ENCODE measurements around the gene C11orf54. TPM values are rescaled to one million over a fixed set of nuclear protein-coding genes. Genes with fewer than 3 reads are reported as not detected.
"Not testable (repeated sequence)": the region's sequence is repeated elsewhere in the genome, so short reads cannot be mapped to it uniquely, and the experiment has no call there.

C11orf54 gene
- total RNA-seq, 1 donor from 2014 or later, result 27.5 TPM

GRCh38 chr11:93773601-93774200 is 32.2 kb downstream of the C11orf54 start:
- no peak for DNase-seq (ENCODE audit: low read depth, low spot score)
- TF ChIP-seq, protein P1, sequence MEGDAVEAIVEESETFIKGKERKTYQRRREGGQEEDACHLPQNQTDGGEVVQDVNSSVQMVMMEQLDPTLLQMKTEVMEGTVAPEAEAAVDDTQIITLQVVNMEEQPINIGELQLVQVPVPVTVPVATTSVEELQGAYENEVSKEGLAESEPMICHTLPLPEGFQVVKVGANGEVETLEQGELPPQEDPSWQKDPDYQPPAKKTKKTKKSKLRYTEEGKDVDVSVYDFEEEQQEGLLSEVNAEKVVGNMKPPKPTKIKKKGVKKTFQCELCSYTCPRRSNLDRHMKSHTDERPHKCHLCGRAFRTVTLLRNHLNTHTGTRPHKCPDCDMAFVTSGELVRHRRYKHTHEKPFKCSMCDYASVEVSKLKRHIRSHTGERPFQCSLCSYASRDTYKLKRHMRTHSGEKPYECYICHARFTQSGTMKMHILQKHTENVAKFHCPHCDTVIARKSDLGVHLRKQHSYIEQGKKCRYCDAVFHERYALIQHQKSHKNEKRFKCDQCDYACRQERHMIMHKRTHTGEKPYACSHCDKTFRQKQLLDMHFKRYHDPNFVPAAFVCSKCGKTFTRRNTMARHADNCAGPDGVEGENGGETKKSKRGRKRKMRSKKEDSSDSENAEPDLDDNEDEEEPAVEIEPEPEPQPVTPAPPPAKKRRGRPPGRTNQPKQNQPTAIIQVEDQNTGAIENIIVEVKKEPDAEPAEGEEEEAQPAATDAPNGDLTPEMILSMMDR (conservative IDR thresholded peaks at IDR 0.05), result no peak
- Mint-ChIP-seq H3K36me3 (ENCODE audit: low read depth) (peaks cover 5% of the 10 kb centered on the region), H3K4me3 (no peak overlapping the region), H3K27me3 (ENCODE audit: low read depth) (no peaks in the 10 kb centered on the region), H3K9me3 (no peaks in the 10 kb centered on the region), H3K27ac (ENCODE audit: unreplicated experiment) (no peak overlapping the region), H3K4me1 (peaks cover 3% of the 10 kb centered on the region)

- H3K27me3 Mint-ChIP-seq (ENCODE audit: low read depth); H3K36me3 Mint-ChIP-seq (ENCODE audit: low read depth); H3K27ac Mint-ChIP-seq (ENCODE audit: unreplicated experiment); H3K4me3 Mint-ChIP-seq; DNase-seq (ENCODE audit: low read depth, low spot score); H3K4me1 Mint-ChIP-seq; H3K9me3 Mint-ChIP-seq: not testable (repeated sequence)
These were observed 33.1 kb downstream of the C11orf54 start for GRCh38 chr11:93774560-93774959.

GRCh38 chr11:93775289-93775688 is 33.8 kb downstream of the C11orf54 start:
- Mint-ChIP-seq H3K36me3 (ENCODE audit: low read depth) (peaks cover 5% of the 10 kb centered on the region), H3K9me3 (no peaks in the 10 kb centered on the region)
- DNase-seq (ENCODE audit: low read depth, low spot score), result peak; percentile 44

GRCh38 chr11:93783362-93783761 is 41.9 kb downstream of the C11orf54 start:
- no peak overlapping the region for H3K27ac Mint-ChIP-seq (ENCODE audit: unreplicated experiment)
- TF ChIP-seq, protein P1 (conservative IDR thresholded peaks at IDR 0.05), result no peak
- H3K4me1 Mint-ChIP-seq, result peaks cover 48% of the 10 kb centered on the region
- no peaks in the 10 kb centered on the region for H3K27me3 Mint-ChIP-seq (ENCODE audit: low read depth)
- no peaks in the 10 kb centered on the region for H3K9me3 Mint-ChIP-seq
- H3K36me3 Mint-ChIP-seq (ENCODE audit: low read depth), result peaks cover 5% of the 10 kb centered on the region
- no peak for DNase-seq (ENCODE audit: low read depth, low spot score)
- peak overlapping the region; percentile 98 for H3K4me3 Mint-ChIP-seq

More at GRCh38 chr11:93775289-93775688, 33.8 kb downstream of the C11orf54 start:
- Mint-ChIP-seq H3K4me3 (no peak overlapping the region), H3K27ac (ENCODE audit: unreplicated experiment) (no peak overlapping the region), H3K27me3 (ENCODE audit: low read depth) (no peaks in the 10 kb centered on the region), H3K4me1 (peaks cover 3% of the 10 kb centered on the region)
- TF ChIP-seq, protein P1 (conservative IDR thresholded peaks at IDR 0.05), result peak; percentile 50

- TF ChIP-seq, protein P1 (conservative IDR thresholded peaks at IDR 0.05), result peak; percentile 39
- H3K36me3 Mint-ChIP-seq (ENCODE audit: low read depth), result peaks cover 7% of the 10 kb centered on the region
- peak overlapping the region; percentile 93 for H3K27ac Mint-ChIP-seq (ENCODE audit: unreplicated experiment)
- H3K4me3 Mint-ChIP-seq, result peak overlapping the region; percentile 98
- H3K9me3 Mint-ChIP-seq, result no peaks in the 10 kb centered on the region
- no peaks in the 10 kb centered on the region for H3K27me3 Mint-ChIP-seq (ENCODE audit: low read depth)
- DNase-seq (ENCODE audit: low read depth, low spot score), result no peak
- H3K4me1 Mint-ChIP-seq, result peaks cover 48% of the 10 kb centered on the region
These were observed 42.3 kb downstream of the C11orf54 start for GRCh38 chr11:93783765-93784144.

DNA sequence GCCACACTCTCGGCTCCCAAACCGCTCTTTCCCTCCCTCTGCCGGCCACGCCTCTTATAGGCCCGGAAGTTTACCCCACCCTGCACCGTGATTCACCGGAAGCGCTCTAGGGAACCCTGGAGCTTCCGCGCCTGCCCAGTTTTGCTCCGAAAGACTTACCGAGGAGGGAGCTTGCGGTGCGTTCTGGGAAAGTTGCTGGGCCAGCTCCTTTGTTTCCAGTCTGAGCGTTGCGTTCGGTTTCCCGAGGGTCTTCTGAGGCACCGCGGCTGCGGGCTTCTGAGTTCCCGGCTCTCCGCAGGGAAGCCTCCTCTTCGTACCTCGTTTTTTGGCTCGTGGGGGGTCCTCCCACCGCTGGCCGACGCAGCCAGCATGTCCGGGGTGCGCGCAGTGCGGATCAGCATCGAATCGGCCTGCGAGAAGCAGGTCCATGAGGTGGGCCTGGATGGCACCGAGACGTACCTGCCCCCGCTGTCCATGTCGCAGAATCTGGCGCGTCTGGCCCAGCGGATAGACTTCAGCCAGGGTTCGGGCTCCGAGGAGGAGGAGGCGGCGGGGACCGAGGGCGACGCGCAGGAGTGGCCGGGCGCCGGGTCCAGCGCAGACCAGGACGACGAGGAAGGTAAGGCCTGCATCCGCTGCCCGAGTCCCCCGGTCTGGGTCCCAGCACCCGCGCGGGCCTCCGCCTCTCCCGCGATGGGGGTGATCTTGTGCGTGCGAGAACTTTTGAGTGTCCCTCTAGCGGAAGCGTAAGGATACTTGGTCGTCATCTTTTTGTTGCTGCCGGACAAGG is 42.9 kb downstream of the C11orf54 start, which contains the start of gene MED17:
TSS of gene MED17 (plus strand) at position 138 of the 790 bp plus-strand sequence. CDS start at position 370, 232 bp downstream.
- DNase-seq (ENCODE audit: low read depth, low spot score), result peak; percentile 86
- peak within 1 kb of the TSS; percentile 98 for H3K4me3 Mint-ChIP-seq
- no peaks in the 10 kb centered on the region for H3K9me3 Mint-ChIP-seq
- TF ChIP-seq, protein P1 (conservative IDR thresholded peaks at IDR 0.05), result peak; percentile 63
- H3K27me3 Mint-ChIP-seq (ENCODE audit: low read depth), result no peaks in the 10 kb centered on the region
- H3K27ac Mint-ChIP-seq (ENCODE audit: unreplicated experiment), result peak within 1 kb of the TSS; percentile 98
- peaks cover 8% of the 10 kb centered on the region for H3K36me3 Mint-ChIP-seq (ENCODE audit: low read depth)
- peaks cover 48% of the 10 kb centered on the region for H3K4me1 Mint-ChIP-seq

Data from neural crest cell (in vitro differentiated cells).